ENCODE measurements around the gene SIGLEC6. TPM values are rescaled to one million over a fixed set of nuclear protein-coding genes. Genes with fewer than 3 reads are reported as not detected.
"Not testable (repeated sequence)": the region's sequence is repeated elsewhere in the genome, so short reads cannot be mapped to it uniquely, and the experiment has no call there.

Gene SIGLEC6
- polyA plus RNA-seq, 4 donors, result 0.09 to 0.76 TPM; not detected in 2

- H3K36me3 ChIP-seq (ENCODE audit: control insufficient read depth in 3 of 3, insufficient read depth in 2 of 3, low read depth in 1 of 3, low read length in 3 of 3); H3K9me3 ChIP-seq (ENCODE audit: control insufficient read depth in 2 of 2, insufficient read depth in 1 of 2, low read depth in 1 of 2, low read length in 1 of 2); H3K27ac ChIP-seq (ENCODE audit: low read depth in 1 of 3, low read length in 2 of 3); FAIRE-seq; H3K4me1 ChIP-seq (ENCODE audit: control insufficient read depth in 3 of 3, insufficient read depth in 2 of 3, low read depth in 1 of 3, low read length in 2 of 3); H3K4me3 ChIP-seq (ENCODE audit: low read depth in 1 of 3, low read length in 3 of 3); DNase-seq; H3K27me3 ChIP-seq (ENCODE audit: control insufficient read depth in 3 of 3, insufficient read depth in 3 of 3, low read length in 3 of 3): not testable (repeated sequence)
- 42 to 49% (median 43%) methylated on average over 5 to 8 of the region's 8 CpGs for WGBS, 3 donors
Observed at GRCh38 chr19:51500931-51501330, 30.5 kb downstream of the SIGLEC6 start.

- no peak overlapping the region for H3K27ac ChIP-seq (ENCODE audit: low read depth in 1 of 3, low read length in 2 of 3)
- H3K9me3 ChIP-seq (ENCODE audit: control insufficient read depth in 2 of 2, insufficient read depth in 1 of 2, low read depth in 1 of 2, low read length in 1 of 2), result no peaks in the 10 kb centered on the region
- no peak for FAIRE-seq
- DNase-seq, result no peak
- H3K36me3 ChIP-seq (ENCODE audit: control insufficient read depth in 3 of 3, insufficient read depth in 2 of 3, low read depth in 1 of 3, low read length in 3 of 3), result no peaks in the 10 kb centered on the region
- peaks cover 0 to 3% (median 0%) of the 10 kb centered on the region in 3 donors for H3K27me3 ChIP-seq (ENCODE audit: control insufficient read depth in 3 of 3, insufficient read depth in 3 of 3, low read length in 3 of 3)
- no peaks in the 10 kb centered on the region for H3K4me1 ChIP-seq (ENCODE audit: control insufficient read depth in 3 of 3, insufficient read depth in 2 of 3, low read depth in 1 of 3, low read length in 2 of 3)
- H3K4me3 ChIP-seq (ENCODE audit: low read depth in 1 of 3, low read length in 3 of 3), result no peak overlapping the region
- 37 to 39% (median 39%) methylated on average over 3 of the region's 3 CpGs for WGBS, 3 donors
Observed at GRCh38 chr19:51497666-51498065, 33.8 kb downstream of the SIGLEC6 start.

- Histone ChIP-seq H3K9me3 (ENCODE audit: control insufficient read depth in 2 of 2, insufficient read depth in 1 of 2, low read depth in 1 of 2, low read length in 1 of 2) (no peaks in the 10 kb centered on the region), H3K4me1 (ENCODE audit: control insufficient read depth in 3 of 3, insufficient read depth in 2 of 3, low read depth in 1 of 3, low read length in 2 of 3) (no peaks in the 10 kb centered on the region), H3K27ac (ENCODE audit: low read depth in 1 of 3, low read length in 2 of 3) (no peak overlapping the region), H3K36me3 (ENCODE audit: control insufficient read depth in 3 of 3, insufficient read depth in 2 of 3, low read depth in 1 of 3, low read length in 3 of 3) (peaks cover 0 to 17% (median 6%) of the 10 kb centered on the region in 3 donors), H3K27me3 (ENCODE audit: control insufficient read depth in 3 of 3, insufficient read depth in 3 of 3, low read length in 3 of 3) (peaks cover 0 to 3% (median 0%) of the 10 kb centered on the region in 3 donors), H3K4me3 (ENCODE audit: low read depth in 1 of 3, low read length in 3 of 3) (no peak overlapping the region)
- WGBS, 3 donors, result 21 to 45% (median 30%) methylated on average over 2 of the region's 2 CpGs
- no peak for DNase-seq
- no peak for FAIRE-seq
Observed at GRCh38 chr19:51493776-51494175, 37.7 kb downstream of the SIGLEC6 start.

GRCh38 chr19:51491586-51491985 lies 39.9 kb downstream of the SIGLEC6 start:
- 82 to 92% (median 83%) methylated on average over 7 of the region's 7 CpGs for WGBS, 3 donors

GRCh38 chr19:51490676-51491075 lies 40.8 kb downstream of the SIGLEC6 start:
- 65 to 83% (median 72%) methylated on average over 14 of the region's 14 CpGs for WGBS, 3 donors
- Histone ChIP-seq H3K27ac (ENCODE audit: low read depth in 1 of 3, low read length in 2 of 3) (no peak overlapping the region), H3K4me1 (ENCODE audit: control insufficient read depth in 3 of 3, insufficient read depth in 2 of 3, low read depth in 1 of 3, low read length in 2 of 3) (no peaks in the 10 kb centered on the region), H3K4me3 (ENCODE audit: low read depth in 1 of 3, low read length in 3 of 3) (no peak overlapping the region), H3K36me3 (ENCODE audit: control insufficient read depth in 3 of 3, insufficient read depth in 2 of 3, low read depth in 1 of 3, low read length in 3 of 3) (peaks cover 0 to 20% (median 11%) of the 10 kb centered on the region in 3 donors), H3K27me3 (ENCODE audit: control insufficient read depth in 3 of 3, insufficient read depth in 3 of 3, low read length in 3 of 3) (no peaks in the 10 kb centered on the region), H3K9me3 (ENCODE audit: control insufficient read depth in 2 of 2, insufficient read depth in 1 of 2, low read depth in 1 of 2, low read length in 1 of 2) (no peaks in the 10 kb centered on the region)
- DNase-seq, result no peak
- no peak for FAIRE-seq

More at GRCh38 chr19:51491586-51491985, 39.9 kb downstream of the SIGLEC6 start:
- Histone ChIP-seq H3K27me3 (ENCODE audit: control insufficient read depth in 3 of 3, insufficient read depth in 3 of 3, low read length in 3 of 3) (peaks cover 0 to 2% (median 0%) of the 10 kb centered on the region in 3 donors), H3K4me3 (ENCODE audit: low read depth in 1 of 3, low read length in 3 of 3) (no peak overlapping the region), H3K27ac (ENCODE audit: low read depth in 1 of 3, low read length in 2 of 3) (no peak overlapping the region), H3K9me3 (ENCODE audit: control insufficient read depth in 2 of 2, insufficient read depth in 1 of 2, low read depth in 1 of 2, low read length in 1 of 2) (no peaks in the 10 kb centered on the region), H3K36me3 (ENCODE audit: control insufficient read depth in 3 of 3, insufficient read depth in 2 of 3, low read depth in 1 of 3, low read length in 3 of 3) (peaks cover 0 to 20% (median 9%) of the 10 kb centered on the region in 3 donors), H3K4me1 (ENCODE audit: control insufficient read depth in 3 of 3, insufficient read depth in 2 of 3, low read depth in 1 of 3, low read length in 2 of 3) (no peaks in the 10 kb centered on the region)
- DNase-seq (no peak), FAIRE-seq (no peak)

- no peak for DNase-seq
- H3K27ac ChIP-seq (ENCODE audit: low read depth in 1 of 3, low read length in 2 of 3), result no peak overlapping the region
- 50 to 58% (median 52%) methylated on average over 2 of the region's 2 CpGs for WGBS, 3 donors
- no peaks in the 10 kb centered on the region for H3K4me1 ChIP-seq (ENCODE audit: control insufficient read depth in 3 of 3, insufficient read depth in 2 of 3, low read depth in 1 of 3, low read length in 2 of 3)
- no peak overlapping the region for H3K4me3 ChIP-seq (ENCODE audit: low read depth in 1 of 3, low read length in 3 of 3)
- no peaks in the 10 kb centered on the region for H3K27me3 ChIP-seq (ENCODE audit: control insufficient read depth in 3 of 3, insufficient read depth in 3 of 3, low read length in 3 of 3)
- no peak for FAIRE-seq
- peaks cover 0 to 22% (median 13%) of the 10 kb centered on the region in 3 donors for H3K36me3 ChIP-seq (ENCODE audit: control insufficient read depth in 3 of 3, insufficient read depth in 2 of 3, low read depth in 1 of 3, low read length in 3 of 3)
- H3K9me3 ChIP-seq (ENCODE audit: control insufficient read depth in 2 of 2, insufficient read depth in 1 of 2, low read depth in 1 of 2, low read length in 1 of 2), result no peaks in the 10 kb centered on the region
Observed at GRCh38 chr19:51489113-51489512, 42.4 kb downstream of the SIGLEC6 start.

GRCh38 chr19:51488491-51488890 lies 43.0 kb downstream of the SIGLEC6 start:
- FAIRE-seq (no peak), DNase-seq (no peak)
- Histone ChIP-seq H3K4me1 (ENCODE audit: control insufficient read depth in 3 of 3, insufficient read depth in 2 of 3, low read depth in 1 of 3, low read length in 2 of 3) (no peaks in the 10 kb centered on the region), H3K27me3 (ENCODE audit: control insufficient read depth in 3 of 3, insufficient read depth in 3 of 3, low read length in 3 of 3) (no peaks in the 10 kb centered on the region), H3K27ac (ENCODE audit: low read depth in 1 of 3, low read length in 2 of 3) (no peak overlapping the region), H3K9me3 (ENCODE audit: control insufficient read depth in 2 of 2, insufficient read depth in 1 of 2, low read depth in 1 of 2, low read length in 1 of 2) (no peaks in the 10 kb centered on the region), H3K36me3 (ENCODE audit: control insufficient read depth in 3 of 3, insufficient read depth in 2 of 3, low read depth in 1 of 3, low read length in 3 of 3) (peaks cover 0 to 26% (median 13%) of the 10 kb centered on the region in 3 donors), H3K4me3 (ENCODE audit: low read depth in 1 of 3, low read length in 3 of 3) (no peak overlapping the region)
- WGBS, 3 donors, result 76 to 83% (median 78%) methylated on average over 3 of the region's 3 CpGs

- FAIRE-seq, result no peak
Observed at GRCh38 chr19:51485960-51486660, 45.4 kb downstream of the SIGLEC6 start.

More at GRCh38 chr19:51485960-51486660, 45.4 kb downstream of the SIGLEC6 start:
- H3K27me3 ChIP-seq (ENCODE audit: control insufficient read depth in 3 of 3, insufficient read depth in 3 of 3, low read length in 3 of 3), result no peaks in the 10 kb centered on the region
- no peaks in the 10 kb centered on the region for H3K9me3 ChIP-seq (ENCODE audit: control insufficient read depth in 2 of 2, insufficient read depth in 1 of 2, low read depth in 1 of 2, low read length in 1 of 2)
- H3K4me1 ChIP-seq (ENCODE audit: control insufficient read depth in 3 of 3, insufficient read depth in 2 of 3, low read depth in 1 of 3, low read length in 2 of 3), result no peaks in the 10 kb centered on the region
- H3K4me3 ChIP-seq (ENCODE audit: low read depth in 1 of 3, low read length in 3 of 3), result no peak overlapping the region
- H3K27ac ChIP-seq (ENCODE audit: low read depth in 1 of 3, low read length in 2 of 3), result no peak overlapping the region
- WGBS, 3 donors, result 87 to 99% (median 91%) methylated on average over 5 of the region's 5 CpGs
- no peak for DNase-seq
- H3K36me3 ChIP-seq (ENCODE audit: control insufficient read depth in 3 of 3, insufficient read depth in 2 of 3, low read depth in 1 of 3, low read length in 3 of 3), result peaks cover 0 to 33% (median 11%) of the 10 kb centered on the region in 3 donors
